NCI-H510A treated with DMSO at 0.1 percent for 48 hours (cell line): ENCODE measurements around the gene RUNDC1.
"Not testable (repeated sequence)": the region's sequence is repeated elsewhere in the genome, so short reads cannot be mapped to it uniquely, and the experiment has no call there.

Experiments used
- DNase-seq: peaks from one replicate; lab custom pipeline; 2025; lab: John Stamatoyannopoulos, UW

RUNDC1 gene

DNA sequence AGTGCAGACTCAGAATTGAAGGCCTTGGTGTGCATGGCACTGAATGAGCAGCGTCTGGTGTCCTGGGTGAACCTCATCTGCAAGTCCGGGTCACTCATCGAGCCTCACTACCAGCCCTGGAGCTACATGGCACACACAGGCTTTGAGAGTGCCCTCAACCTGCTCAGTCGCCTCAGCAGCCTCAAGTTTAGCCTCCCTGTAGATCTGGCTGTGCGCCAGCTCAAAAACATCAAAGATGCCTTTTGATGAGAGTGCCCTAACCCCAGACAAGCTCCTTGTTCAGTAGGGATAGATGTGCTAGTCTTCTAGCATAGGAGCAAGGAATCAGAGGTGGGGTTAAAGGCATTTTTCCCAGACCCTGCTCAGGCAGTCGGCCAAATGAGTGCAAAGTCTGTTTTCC, 11.1 kb downstream of the RUNDC1 start:
- DNase-seq = no peak

DNA sequence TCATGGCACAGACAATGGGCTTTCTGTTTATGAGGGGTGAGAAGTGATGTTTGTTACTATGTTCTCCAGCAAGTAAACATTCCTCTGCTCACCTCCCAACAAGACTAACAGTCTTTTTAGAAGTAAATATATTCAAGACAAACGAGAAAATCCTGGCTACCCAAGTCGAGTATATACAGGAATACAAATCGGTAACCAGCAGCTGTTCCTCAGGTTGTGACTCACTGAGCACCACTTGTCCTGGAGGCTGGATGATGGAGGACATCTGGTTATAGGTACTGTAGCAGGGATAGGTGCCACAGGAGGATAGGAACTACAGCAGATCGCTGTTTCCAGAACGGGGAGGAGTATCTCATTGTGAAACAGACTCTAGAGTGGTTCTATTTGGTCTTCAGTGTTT, 12.5 kb downstream of the RUNDC1 start:
- no peak for DNase-seq

DNA sequence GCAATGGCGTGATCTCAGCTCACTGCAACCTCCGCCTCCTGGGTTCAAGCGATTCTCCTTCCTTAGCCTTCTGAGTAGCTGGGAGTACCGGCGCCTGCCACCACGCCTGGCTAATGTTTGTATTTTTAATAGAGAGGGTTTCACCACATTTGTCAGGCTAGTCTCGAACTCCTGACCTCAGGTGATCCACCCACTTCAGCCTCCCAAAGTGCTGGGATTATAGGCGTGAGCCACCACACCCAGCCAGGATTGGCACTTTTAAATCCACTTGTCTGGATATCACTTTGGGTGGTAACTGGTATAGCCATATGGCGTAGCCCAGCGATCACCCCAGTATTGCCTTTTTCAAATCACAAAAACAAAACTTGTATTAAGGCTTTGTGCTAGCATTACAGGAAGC, 13.5 kb downstream of the RUNDC1 start:
- DNase-seq = not testable (repeated sequence)

DNA sequence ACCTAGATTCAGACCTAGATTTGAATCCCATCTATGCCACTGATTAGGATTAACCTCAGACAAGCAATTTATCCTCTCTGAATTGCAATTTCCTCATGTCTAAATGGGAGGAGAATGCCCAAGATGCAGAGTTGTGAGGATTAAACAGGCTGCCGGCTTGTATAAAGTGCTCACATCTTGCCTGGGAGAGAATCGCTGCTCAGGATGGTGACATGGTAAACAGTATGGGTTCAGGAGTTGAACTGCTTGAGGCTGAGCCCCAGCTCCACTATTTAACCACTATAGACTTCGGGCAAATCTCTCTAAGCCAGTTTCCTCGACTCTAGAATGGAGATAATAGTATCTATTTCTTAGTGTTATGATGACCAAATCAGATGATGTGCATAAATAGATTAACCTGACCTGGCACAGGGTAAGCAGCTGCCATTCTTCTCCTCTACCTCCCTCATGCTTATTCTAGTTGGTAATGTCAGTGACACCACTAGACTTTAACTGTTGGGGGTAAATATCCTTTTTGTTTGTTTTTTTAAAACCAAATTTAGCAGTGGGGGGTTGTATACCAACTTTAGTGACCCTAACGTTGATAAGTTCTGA, 17.1 kb downstream of the RUNDC1 start:
- DNase-seq = peak; percentile 64

DNA sequence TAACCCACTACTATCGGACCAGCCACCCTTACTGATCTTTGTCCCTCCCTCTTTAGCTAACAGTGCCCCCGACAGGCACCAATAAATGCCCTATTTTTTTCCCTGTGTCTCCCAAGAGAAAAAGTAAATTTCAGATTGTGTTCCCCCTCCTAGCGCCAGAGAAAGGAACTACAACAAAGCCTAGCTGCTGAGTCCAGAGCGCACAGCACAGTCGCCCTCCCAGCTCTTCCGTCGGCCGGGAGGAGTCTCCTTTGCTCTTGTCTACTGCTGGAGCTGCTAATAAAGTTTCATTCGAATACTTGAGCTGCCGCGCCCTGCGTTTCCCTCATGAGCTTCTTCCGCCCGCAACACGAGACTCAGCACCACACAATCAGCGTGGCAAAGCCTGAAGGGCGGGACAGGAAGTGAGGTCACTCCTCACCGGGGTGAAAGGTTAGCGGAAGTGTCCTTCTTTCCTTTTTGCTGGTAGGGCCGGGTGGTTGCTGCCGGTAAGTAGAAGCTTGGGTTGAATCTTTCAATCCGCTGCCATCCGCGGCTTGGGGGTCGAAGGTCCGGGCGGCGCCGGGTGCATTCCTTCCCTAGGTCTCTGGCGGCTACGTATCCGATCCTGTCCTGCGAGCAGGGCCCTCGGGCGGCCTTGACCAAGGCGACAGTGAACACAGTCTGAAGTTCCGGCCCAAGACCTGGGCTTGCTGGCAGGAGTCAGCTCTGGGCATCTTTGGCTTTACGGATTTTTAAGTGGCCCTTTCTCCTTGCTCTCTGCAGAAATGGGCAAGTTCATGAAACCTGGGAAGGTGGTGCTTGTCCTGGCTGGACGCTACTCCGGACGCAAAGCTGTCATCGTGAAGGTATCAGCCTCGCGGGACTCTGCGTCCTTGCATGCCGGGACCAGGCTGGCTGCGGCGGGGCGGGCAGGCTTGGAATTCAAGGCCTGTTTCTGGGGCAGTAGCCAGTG, 17.9 kb downstream of the RUNDC1 start, which contains the start of gene RPL27:
RPL27 (plus strand) TSS at position 436 of the 955 bp plus-strand sequence; CDS start at position 768, 332 bp downstream.
- peak; percentile 99 for DNase-seq

DNA sequence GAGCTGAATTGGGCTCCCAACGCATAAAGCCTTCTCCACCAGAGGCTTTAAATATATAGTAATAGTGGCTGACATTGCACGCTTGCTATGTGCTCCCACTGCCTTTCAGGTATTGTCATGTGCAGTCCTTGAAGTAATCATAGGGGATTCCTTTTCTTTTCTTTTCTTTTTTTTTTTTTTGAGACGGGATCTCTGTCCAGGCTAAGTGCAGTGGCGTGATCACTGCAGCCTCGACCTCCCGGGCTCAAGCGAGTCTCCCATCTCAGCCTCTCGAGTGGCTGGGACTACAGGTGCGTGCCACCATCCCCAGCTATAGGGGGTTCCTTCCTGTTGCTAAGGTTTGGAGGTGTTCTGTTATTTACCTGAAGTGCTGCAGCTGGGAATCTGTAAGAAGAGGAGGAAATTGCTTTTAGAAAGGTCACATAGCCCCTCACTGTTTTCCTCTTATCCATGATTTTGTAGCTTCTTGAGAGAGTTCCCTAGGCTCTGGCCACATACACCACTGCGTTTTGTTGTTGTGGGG, 18.7 kb downstream of the RUNDC1 start:
- DNase-seq = no peak

DNA sequence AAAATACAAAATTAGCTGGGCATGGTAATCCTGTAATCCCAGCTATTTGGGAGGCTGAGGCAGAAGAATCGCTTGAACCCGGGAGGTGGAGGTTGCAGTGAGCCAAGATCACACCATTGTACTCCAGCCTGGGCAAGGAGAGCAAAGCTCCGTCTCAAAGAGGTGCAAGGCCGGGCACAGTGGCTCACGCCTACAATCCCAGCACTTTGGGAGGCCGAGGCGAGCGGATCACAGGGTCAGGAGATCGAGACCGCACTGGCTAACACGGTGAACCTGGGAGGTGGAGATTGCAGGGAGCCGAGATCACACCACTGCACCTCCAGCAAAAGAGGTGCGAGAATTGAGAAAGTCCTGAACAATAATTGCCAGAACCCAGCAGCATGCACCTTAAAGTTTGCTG, 20.5 kb downstream of the RUNDC1 start:
- DNase-seq = not testable (repeated sequence)

DNA sequence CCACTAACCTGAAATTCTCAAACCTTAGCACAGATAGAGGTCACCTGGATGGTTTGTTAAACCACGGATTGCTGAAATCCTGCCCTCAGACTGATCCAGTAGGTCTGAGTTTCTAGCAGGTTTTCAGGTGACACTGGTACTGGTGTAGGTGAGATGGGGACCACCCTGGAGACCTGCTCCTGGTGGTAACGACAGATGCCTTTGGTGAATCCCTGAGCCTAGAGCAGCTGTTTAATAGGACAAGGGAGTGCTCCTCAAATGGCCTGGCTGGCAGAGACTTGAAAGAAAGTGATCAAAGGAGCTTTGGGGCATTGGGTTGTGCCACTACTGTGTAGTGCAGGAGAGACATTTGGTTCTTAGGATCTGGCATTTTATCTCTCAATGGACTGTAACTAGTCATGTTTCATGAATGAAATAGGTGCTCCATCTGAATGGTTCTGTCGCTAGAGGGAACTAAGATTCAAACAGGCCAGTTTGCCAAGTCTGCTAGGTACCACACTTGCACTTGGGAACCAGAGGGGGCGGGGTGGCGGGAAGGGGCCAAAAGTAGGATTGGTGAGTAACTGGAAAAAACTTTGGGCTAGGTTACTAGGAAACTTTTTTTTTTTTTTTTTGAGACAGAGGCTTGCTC, 23.3 kb downstream of the RUNDC1 start:
- DNase-seq = no peak

DNA sequence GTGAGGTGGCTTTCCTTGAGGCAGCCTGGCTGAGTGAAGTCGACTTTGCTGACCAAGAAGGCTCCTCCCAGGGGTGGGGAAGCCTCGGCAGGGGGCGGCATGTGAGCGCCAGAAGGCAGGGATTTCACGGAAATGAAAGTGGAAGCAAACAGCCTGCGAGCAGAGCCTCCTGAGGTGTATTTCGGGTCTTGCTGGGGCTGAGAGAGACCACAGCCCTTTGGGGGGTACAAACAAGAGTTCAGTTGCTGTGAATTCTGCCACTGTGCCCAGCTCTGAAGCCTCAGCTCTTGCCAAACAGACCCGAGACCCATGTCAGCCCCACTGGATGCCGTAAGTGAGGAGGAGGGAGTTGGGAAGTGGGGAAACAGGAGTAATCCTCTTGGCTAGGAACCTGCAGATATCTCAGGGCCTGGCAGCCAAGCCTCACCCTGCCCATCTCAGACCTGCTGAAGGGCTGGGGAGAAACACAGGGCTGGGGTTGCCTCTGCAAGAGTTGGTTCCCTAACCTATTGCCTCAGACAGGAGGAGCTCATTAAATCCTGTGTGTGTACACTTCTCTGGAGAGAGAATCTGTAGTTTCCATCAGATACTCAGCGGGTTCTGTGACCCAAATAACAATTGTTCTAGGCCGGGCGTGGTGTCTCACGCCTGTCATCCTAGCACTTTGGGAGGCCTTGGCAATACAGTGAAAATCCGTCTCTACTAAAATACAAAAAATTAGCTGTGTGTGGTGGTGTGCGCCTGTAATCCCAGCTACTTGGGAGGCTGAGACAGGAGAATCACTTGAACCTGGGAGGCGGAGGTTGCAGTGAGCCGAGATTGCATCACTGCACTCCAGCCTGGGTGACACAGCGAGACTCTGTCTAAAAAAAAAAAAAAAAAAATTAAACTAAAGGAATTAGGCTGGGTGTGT, 26.5 kb downstream of the RUNDC1 start, which contains the start of gene IFI35:
IFI35 (plus strand) TSS at position 146 of the 913 bp plus-strand sequence; CDS start at position 310, 164 bp downstream.
- DNase-seq = no peak

DNA sequence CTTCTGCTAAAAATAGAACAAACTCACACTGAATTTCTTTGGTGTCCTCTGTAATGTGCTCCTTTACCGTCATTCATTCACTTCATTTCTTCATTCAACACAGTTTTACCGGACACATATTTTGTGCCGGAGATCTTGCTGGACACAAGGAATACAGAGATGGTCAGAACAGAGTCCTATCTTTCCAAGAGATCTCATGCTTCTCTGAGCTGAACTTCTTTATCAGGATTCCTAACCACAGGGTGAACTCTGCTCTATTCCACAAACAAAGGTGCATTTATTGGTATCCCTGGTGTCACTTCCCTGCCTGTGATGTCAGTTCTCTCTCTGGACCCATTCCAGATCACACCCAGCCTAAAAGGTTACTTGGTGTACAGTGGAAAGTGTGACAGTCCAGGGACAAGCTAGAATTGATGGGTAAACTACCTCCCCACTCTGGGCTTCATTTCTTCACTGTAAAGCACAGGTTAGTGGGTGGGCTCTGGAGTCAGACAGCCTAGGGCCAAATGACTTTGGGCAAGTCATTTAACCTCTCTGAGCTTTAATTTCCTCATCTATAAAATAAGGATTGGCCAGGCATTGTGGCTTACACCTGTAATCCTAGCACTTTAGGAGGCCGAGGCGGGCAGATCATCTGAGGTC, 30.4 kb downstream of the RUNDC1 start:
- DNase-seq = no peak

DNA sequence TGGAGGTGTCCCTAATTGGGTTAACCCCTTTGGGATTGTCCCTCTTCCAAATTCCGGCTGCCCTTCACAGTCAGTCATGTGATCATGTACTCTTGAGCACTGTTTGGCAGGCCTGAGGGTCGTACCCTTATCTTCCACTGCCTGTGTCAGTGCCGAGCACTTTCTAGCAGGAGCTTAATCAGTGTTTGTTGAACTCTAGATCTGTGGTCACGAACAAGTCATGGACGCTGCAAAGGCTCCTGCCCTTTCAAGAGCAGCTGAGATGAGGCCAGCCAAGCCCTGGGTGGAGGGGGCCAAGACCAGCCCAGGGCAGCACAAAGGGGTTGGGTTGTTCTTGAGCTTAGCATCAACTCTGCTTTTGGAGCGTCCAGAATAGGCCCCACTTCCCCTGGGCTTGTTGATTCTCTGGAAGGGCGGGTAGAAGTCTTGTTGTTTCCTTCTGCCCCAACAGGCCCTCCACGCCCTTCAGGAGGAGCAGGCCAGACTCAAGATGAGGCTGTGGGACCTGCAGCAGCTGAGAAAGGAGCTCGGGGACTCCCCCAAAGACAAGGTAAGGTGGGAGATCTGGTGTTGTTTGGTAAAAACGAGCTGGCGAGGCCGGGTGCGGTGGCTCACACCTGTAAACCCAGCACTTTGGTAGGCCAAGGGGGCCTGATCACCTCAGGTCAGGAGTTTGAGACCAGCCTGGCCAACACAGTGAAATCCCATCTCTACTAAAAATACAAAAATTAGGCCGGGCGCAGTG, 31.5 kb downstream of the RUNDC1 start:
- DNase-seq = no peak

DNA sequence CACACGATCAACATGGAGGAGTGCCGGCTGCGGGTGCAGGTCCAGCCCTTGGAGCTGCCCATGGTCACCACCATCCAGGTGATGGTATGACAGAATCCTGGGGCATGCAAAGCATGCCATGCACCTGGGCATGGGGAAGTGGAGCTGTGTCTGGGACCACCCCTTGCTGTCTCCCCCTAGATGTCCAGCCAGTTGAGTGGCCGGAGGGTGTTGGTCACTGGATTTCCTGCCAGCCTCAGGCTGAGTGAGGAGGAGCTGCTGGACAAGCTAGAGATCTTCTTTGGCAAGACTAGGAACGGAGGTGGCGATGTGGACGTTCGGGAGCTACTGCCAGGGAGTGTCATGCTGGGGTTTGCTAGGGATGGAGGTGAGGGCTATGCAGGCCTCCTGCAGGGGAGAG, 32.9 kb downstream of the RUNDC1 start:
- DNase-seq = no peak

DNA sequence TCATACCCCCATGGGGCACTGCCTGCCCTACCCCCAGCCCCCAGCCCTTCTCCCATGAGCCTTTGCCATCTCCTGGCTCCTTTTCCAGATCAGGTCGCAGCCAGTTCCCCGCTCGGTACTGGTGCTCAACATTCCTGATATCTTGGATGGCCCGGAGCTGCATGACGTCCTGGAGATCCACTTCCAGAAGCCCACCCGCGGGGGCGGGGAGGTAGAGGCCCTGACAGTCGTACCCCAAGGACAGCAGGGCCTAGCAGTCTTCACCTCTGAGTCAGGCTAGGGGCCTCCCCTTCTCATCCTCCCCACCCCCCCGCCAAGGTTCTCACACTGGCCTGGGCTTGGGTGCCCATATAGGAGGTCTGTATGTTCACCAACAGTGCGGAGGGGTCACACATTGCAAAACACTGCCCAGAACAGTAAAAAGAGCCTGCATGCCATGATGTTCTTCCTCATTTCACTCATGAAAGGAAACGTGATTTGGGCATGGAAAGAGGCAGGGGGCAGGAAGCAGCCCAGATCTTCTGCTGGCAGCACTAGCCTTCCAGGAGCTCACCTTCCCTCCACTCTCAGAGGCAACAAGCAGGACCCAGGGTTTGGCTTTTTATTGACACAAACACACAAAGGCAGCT, 33.8 kb downstream of the RUNDC1 start:
- DNase-seq = no peak

DNA sequence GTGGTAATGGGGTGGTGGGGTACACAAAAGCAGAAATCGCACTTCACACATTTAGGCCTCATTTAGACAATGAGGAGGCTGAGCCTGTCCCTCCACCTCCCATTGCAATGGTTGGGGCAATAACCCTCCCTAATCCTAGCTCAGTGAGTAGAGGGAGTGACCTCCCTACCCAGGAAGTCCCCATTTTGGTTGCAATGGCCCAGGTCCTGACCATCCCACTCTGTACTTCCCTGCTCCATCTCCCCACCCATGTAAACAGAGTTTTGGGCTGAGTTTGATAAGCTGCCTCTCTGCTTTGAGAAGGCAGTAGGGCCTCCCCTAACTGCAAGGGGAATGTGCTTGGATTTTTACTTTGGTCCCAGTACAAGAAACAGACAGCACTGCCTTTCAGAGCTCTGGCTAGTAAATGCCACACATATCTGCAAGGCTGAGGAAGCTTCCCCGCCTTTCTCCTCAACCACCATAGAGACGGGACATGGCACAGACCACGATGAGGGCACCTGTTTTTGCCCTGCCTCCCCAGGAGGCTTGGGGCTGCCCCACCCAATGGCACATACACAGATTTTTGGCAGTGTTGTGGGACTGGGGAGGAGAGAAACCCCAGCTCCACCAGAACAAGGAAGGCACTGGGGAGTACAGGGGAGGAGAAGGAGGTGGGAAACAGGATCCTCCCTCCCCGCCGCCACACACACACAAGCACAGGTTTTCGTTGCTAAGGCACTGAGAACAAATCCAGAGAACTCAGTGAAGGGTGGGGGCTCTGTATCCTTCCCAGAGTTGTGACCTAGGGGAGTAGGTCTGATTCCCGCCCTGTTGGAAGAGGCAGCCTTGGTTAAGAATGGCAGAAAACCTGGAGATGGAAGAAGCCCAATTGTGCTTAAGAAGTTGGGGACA, 34.5 kb downstream of the RUNDC1 start:
- DNase-seq = no peak

DNA sequence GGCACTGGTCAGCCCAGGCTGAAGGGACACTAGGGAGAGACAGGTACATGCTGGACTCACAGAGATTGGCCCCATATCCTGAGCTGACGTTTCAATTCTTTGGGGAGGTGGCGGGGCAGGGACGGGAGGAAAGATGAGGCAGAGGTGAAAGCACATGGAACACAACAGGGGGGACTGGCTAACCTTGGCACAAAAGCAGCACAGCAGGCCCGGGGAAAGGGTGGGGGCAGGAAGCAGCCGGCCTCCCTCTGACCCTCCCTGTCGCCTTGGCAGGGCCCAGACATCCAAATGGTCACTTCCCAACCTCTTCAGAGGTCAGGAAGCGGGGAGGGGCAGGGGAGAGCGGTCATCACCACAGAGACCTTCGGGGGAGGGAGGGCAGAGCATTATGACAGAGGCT, 35.2 kb downstream of the RUNDC1 start:
- no peak for DNase-seq

DNA sequence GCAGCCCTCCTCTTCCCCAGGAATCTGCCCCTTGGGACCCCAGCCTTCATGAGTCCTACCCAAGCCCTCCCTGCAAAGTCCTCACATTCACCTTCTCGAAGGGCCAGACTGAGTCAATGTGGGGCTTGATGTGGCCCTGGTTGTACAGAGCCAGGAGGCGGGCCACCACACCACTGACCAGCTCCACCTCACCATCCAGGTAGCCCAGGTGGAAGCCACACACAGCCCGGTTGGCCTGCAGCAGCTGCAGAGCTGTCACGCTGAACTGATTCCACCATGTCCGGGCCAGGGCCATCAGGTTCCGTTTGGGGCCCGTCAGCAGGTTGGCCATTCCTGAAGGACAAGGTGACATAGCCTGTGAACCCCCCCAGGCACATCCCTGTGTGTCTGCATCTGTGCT, 35.9 kb downstream of the RUNDC1 start:
- no peak for DNase-seq

DNA sequence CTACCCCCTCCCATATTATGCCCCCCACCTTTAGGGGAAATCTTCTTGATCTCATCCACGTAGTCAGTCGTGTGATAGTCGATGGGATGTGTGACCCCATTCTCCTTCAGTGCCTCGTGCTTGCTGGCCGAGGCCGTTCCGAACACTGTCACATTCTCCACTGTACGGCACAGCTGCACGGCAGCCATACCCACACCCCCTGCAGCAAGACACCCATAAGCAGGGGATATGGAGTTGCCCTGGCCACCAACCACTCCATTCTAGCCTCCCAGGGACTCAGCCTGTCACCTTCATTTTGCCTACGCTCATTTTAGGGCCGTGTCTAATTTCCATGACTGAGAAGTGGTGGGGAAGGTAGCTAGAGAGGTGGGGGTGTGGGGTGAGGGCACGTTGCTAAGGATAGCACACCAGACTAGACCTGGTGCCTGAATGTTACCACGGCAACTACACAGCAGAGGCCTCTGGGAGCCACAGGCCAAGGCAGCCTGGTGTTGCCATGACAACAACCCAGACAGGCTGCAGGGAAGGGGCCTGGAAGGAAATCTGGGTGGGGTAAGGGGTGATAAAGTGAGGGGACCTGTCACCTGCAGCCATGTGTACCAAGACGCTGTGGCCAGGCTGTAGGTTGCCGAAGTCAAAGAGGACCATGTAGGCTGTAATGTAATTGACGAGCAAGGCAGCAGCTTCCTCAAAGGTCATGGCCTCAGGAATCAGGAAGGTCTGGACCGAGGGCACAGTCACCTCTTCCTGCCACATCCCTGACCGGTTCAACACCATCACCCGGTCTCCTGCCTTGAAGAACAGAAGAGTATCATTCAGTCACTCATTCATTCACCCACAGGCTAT, 37.9 kb downstream of the RUNDC1 start:
- DNase-seq = no peak

DNA sequence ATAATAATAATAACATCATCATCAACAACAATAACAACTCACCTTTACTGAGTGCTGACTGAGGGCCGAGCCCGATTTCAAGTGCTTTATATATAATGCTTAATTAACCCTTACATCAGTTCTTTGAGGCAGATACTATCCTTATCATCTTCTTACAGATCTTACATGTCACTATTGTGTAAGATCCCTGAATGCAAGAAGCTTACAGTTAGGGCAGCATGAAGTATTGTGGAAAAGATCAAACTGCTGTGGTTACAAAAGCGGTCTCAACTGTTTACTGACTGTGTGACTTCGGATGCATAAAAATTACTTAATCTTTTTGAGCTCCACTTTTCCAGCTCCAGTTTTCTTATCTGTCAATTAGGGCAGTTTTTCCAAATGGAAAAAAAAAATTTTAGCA, 38.6 kb downstream of the RUNDC1 start:
- DNase-seq = no peak
